Measurements from ENCODE around the gene RNF43. TPM values are rescaled to one million over a fixed set of nuclear protein-coding genes. Genes with fewer than 3 reads are reported as not detected.

Gene RNF43
- total and polyA plus RNA-seq, 2 of the 13 experiments (the other 11 are each of a cell fraction or from before 2014, with no cell fraction given), result 31.0 to 53.4 TPM

DNA sequence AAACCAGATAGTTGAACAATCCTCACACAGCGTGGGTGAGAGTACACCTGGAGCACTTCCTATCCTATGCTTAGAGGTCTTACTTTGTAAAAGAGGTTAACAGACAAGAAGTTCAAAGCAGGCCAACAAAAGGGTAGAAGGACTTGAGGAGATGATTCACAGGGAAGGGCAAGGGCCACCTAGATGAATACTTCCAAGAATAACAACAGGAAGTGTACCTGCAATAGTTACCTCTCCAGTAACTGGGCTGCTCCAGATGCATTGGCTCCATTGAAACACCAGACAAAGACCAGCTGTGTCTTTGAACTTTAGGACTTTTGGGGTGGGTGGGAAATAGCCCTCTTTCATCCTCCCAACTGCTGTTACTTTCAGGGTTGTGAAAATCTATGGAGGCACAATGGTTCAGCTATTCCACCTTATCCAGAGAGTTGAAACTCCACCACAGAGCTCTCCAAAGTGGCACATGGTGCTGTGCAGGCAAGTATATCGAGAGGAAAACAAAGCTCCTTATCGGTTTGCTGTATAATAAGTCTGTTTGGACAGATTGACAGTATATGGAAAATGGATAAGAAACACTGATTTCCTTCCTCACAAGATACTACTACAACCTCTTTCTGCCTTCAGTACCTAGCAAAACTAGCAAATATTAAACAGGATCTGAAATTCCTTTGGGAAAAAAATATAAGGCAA, 22.7 kb downstream of the RNF43 start (continued):
- TF ChIP-seq, protein P1, sequence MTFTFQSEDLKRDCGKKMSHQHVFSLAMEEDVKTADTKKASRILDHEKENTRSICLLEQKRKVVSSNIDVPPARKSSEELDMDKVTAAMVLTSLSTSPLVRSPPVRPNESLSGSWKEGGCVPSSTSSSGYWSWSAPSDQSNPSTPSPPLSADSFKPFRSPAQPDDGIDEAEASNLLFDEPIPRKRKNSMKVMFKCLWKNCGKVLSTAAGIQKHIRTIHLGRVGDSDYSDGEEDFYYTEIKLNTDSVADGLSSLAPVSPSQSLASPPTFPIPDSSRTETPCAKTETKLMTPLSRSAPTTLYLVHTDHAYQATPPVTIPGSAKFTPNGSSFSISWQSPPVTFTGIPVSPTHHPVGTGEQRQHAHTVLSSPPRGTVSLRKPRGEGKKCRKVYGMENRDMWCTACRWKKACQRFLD (CRISPR knock-in tag; IDR thresholded peaks at IDR 0.05; ENCODE audit: borderline replicate concordance), result peak; percentile 59; the same call in 1 of the 2 replicates
- TF ChIP-seq ZNF3 (CRISPR knock-in tag; IDR thresholded peaks at IDR 0.05) (no peak; the same call in 1 of the 2 replicates), TRAFD1 (CRISPR knock-in tag; IDR thresholded peaks at IDR 0.05; ENCODE audit: borderline replicate concordance) (no peak), ZNF496 (CRISPR knock-in tag; IDR thresholded peaks at IDR 0.05; ENCODE audit: insufficient replicate concordance) (no peak), ZNF563 (CRISPR knock-in tag; IDR thresholded peaks at IDR 0.05) (no peak), ZNF891 (CRISPR knock-in tag; IDR thresholded peaks at IDR 0.05) (no peak), TAF15 (IDR thresholded peaks at IDR 0.05; ENCODE audit: low read depth, low read length, poor library complexity, severe bottlenecking) (no peak), SRSF9 (IDR thresholded peaks at IDR 0.05; ENCODE audit: borderline replicate concordance, insufficient read depth, low read depth, low read length, poor library complexity, severe bottlenecking) (no peak), SNAI1 (CRISPR knock-in tag; IDR thresholded peaks at IDR 0.05; ENCODE audit: borderline replicate concordance) (no peak), CENPX (CRISPR knock-in tag; IDR thresholded peaks at IDR 0.05) (no peak), STAT5B (CRISPR knock-in tag; IDR thresholded peaks at IDR 0.05) (0 out of 2 replicates have a peak, but pooled peaks have one; percentile 23), ZNF841 (CRISPR knock-in tag; IDR thresholded peaks at IDR 0.05; ENCODE audit: borderline replicate concordance) (no peak), PRMT3 (CRISPR knock-in tag; IDR thresholded peaks at IDR 0.05; ENCODE audit: borderline replicate concordance, low read depth) (no peak), CREB3 (CRISPR knock-in tag; IDR thresholded peaks at IDR 0.05) (no peak), SETDB1 (CRISPR knock-in tag; IDR thresholded peaks at IDR 0.05; ENCODE audit: borderline replicate concordance) (no peak), RBM39 (IDR thresholded peaks at IDR 0.05; ENCODE audit: low read depth, low read length, poor library complexity, severe bottlenecking) (no peak), ELF1 (CRISPR knock-in tag; IDR thresholded peaks at IDR 0.05) (peak; percentile 65), ZNF574 (CRISPR knock-in tag; IDR thresholded peaks at IDR 0.05) (peak; percentile 63; the same call in 1 of the 2 replicates), AKAP8 (CRISPR knock-in tag; IDR thresholded peaks at IDR 0.05) (no peak), ZNF761 (CRISPR knock-in tag; conservative IDR thresholded peaks at IDR 0.05) (peak; percentile 74; the same call in 1 of the 2 replicates), ZNF616 (CRISPR knock-in tag; IDR thresholded peaks at IDR 0.05; ENCODE audit: low read depth) (no peak), ZNF367 (CRISPR knock-in tag; IDR thresholded peaks at IDR 0.05; ENCODE audit: borderline replicate concordance) (no peak), IRX3 (CRISPR knock-in tag; IDR thresholded peaks at IDR 0.05; ENCODE audit: borderline replicate concordance, low read depth) (no peak)
